Ishikawa (cell line): Measurements from ENCODE around the gene NAPG.

Experiments
- CEBPB ChIP-seq: IDR thresholded peaks from 2 replicates; pipeline ENCODE4 v1.6.1; 2012
- CREB1 ChIP-seq: IDR thresholded peaks from 2 replicates; pipeline ENCODE4 v1.6.1; 2012; ENCODE audit warnings: low read depth
- EGR1 ChIP-seq: IDR thresholded peaks from 2 replicates; pipeline ENCODE4 v1.6.1; 2012
- EP300 ChIP-seq: IDR thresholded peaks from 2 replicates; pipeline ENCODE4 v1.6.1; 2012; ENCODE audit warnings: borderline replicate concordance
- NFIC ChIP-seq: IDR thresholded peaks from 2 replicates; pipeline ENCODE4 v1.6.1; 2012
- RAD21 ChIP-seq: IDR thresholded peaks from 2 replicates; pipeline ENCODE4 v1.6.1; 2012; ENCODE audit warnings: low read depth
- TAF1 ChIP-seq: IDR thresholded peaks from 2 replicates; pipeline ENCODE4 v1.6.1; 2012; ENCODE audit warnings: low read depth, mild to moderate bottlenecking
- TF ChIP-seq, protein P1 (sequence below): IDR thresholded peaks from 2 replicates; pipeline ENCODE4 v1.6.1; 2012
- TF ChIP-seq, protein P2 (sequence below): IDR thresholded peaks from 2 replicates; pipeline ENCODE4 v1.6.1; 2012
- TF ChIP-seq, protein P3 (sequence below): IDR thresholded peaks from 2 replicates; pipeline ENCODE4 v1.6.1; 2012; ENCODE audit warnings: low read depth, mild to moderate bottlenecking

DNA sequence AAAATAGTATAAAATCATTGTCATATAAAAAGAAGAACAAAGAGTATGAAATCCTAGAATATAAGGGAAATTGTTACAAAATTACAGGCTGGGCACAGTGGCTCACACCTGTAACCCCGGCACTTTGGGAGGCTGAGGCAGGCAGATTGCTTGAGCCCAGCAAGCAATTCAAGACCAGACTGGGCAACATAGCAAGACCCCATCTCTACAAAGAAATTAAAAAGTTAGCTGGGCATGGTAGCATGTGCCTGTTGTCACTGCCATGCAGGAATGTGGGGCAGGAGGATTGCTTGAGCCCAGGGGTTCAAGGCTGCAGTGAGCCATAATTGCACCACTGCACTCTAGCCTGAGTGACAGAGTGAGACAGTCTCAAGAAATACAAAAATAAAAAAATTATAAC, 44.8 kb downstream of the NAPG start:
- TF ChIP-seq CREB1 (no peak), TAF1 (no peak), RAD21 (no peak), CEBPB (no peak), EP300 (no peak), EGR1 (no peak), NFIC (no peak)
- TF ChIP-seq, protein P1, sequence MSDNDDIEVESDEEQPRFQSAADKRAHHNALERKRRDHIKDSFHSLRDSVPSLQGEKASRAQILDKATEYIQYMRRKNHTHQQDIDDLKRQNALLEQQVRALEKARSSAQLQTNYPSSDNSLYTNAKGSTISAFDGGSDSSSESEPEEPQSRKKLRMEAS: no peak
- TF ChIP-seq, protein P2, sequence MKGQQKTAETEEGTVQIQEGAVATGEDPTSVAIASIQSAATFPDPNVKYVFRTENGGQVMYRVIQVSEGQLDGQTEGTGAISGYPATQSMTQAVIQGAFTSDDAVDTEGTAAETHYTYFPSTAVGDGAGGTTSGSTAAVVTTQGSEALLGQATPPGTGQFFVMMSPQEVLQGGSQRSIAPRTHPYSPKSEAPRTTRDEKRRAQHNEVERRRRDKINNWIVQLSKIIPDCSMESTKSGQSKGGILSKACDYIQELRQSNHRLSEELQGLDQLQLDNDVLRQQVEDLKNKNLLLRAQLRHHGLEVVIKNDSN: no peak
- TF ChIP-seq, protein P3, sequence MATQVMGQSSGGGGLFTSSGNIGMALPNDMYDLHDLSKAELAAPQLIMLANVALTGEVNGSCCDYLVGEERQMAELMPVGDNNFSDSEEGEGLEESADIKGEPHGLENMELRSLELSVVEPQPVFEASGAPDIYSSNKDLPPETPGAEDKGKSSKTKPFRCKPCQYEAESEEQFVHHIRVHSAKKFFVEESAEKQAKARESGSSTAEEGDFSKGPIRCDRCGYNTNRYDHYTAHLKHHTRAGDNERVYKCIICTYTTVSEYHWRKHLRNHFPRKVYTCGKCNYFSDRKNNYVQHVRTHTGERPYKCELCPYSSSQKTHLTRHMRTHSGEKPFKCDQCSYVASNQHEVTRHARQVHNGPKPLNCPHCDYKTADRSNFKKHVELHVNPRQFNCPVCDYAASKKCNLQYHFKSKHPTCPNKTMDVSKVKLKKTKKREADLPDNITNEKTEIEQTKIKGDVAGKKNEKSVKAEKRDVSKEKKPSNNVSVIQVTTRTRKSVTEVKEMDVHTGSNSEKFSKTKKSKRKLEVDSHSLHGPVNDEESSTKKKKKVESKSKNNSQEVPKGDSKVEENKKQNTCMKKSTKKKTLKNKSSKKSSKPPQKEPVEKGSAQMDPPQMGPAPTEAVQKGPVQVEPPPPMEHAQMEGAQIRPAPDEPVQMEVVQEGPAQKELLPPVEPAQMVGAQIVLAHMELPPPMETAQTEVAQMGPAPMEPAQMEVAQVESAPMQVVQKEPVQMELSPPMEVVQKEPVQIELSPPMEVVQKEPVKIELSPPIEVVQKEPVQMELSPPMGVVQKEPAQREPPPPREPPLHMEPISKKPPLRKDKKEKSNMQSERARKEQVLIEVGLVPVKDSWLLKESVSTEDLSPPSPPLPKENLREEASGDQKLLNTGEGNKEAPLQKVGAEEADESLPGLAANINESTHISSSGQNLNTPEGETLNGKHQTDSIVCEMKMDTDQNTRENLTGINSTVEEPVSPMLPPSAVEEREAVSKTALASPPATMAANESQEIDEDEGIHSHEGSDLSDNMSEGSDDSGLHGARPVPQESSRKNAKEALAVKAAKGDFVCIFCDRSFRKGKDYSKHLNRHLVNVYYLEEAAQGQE: no peak
